ENCODE results near the gene HENMT1.

DNA sequence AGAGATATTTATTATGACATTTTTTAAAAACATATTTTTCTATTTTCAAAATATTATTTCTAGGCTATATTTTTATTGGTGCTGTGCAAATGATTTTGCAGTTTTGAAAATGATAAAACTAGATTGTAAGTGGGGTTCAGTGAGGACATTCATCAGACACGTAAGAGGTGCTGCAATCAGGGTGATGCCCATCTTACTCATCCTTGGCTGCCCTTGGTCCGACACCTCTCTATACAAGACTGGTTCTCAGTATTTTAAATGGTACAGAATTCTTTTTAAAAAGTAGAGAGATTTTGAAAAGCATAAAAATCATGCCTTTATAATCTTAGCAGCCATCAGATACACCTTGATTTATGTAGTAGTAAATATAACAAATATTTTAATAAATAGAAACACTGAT is 24.0 kb downstream of the HENMT1 start:
- TF ChIP-seq, protein P1, sequence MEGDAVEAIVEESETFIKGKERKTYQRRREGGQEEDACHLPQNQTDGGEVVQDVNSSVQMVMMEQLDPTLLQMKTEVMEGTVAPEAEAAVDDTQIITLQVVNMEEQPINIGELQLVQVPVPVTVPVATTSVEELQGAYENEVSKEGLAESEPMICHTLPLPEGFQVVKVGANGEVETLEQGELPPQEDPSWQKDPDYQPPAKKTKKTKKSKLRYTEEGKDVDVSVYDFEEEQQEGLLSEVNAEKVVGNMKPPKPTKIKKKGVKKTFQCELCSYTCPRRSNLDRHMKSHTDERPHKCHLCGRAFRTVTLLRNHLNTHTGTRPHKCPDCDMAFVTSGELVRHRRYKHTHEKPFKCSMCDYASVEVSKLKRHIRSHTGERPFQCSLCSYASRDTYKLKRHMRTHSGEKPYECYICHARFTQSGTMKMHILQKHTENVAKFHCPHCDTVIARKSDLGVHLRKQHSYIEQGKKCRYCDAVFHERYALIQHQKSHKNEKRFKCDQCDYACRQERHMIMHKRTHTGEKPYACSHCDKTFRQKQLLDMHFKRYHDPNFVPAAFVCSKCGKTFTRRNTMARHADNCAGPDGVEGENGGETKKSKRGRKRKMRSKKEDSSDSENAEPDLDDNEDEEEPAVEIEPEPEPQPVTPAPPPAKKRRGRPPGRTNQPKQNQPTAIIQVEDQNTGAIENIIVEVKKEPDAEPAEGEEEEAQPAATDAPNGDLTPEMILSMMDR (IDR thresholded peaks at IDR 0.05; ENCODE audit: poor library complexity): no peak
- TF ChIP-seq EZH2phosphoT487 (IDR thresholded peaks at IDR 0.05; ENCODE audit: low read depth, severe bottlenecking, unreplicated experiment): no peak
